ENCODE measurements around the gene RGS13.

Gene RGS13

DNA sequence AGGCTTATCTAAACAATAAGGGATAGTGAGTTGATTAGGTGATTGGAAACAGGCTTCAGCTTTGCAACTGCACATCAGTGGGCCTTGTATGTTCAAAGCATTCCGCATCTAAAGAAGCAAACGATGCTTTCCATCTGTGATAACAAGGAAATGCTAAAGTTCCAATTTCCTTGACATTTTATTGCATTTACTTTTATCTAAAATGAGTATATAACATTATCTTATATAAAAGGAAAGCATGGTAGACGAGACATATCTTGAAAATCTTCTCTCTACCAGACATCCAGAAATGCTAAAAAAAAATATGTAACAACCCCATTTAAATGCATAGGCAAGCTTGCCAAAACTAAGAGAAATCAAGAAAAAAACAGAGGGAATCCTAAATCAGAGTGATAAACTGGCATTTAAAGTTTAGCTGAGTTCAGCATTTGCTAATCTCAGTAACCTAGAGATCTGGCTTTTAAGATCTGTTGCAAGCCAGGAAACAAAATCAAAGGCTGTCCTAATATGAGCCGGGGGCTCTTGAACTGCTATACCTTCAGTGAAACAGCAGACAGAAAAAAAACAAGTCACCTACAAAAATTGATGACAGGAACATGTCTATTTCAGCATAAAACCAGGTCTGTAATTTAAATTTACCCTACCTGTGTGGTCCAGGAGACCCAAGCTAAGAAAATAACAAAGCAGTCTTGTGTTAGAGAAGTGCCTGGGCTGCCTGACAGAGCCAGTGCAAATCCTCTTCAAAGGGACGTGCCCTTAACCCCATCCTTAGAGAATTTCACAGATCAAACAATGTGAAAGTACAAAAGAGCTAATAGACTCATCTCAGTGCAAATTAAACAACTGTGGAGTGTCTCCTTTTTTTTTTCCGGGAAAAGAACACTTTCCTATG is 3.1 kb upstream of the RGS13 start:
- no peak for DNase-seq (ENCODE audit: low spot score)
- Mint-ChIP-seq H3K9me3 (no peaks in the 10 kb centered on the region), H3K4me3 (no peak overlapping the region), H3K36me3 (ENCODE audit: low read depth) (no peaks in the 10 kb centered on the region), H3K27ac (no peak overlapping the region), H3K4me1 (ENCODE audit: low read depth) (no peaks in the 10 kb centered on the region), H3K27me3 (ENCODE audit: low read depth) (peaks cover 12% of the 10 kb centered on the region)

DNA sequence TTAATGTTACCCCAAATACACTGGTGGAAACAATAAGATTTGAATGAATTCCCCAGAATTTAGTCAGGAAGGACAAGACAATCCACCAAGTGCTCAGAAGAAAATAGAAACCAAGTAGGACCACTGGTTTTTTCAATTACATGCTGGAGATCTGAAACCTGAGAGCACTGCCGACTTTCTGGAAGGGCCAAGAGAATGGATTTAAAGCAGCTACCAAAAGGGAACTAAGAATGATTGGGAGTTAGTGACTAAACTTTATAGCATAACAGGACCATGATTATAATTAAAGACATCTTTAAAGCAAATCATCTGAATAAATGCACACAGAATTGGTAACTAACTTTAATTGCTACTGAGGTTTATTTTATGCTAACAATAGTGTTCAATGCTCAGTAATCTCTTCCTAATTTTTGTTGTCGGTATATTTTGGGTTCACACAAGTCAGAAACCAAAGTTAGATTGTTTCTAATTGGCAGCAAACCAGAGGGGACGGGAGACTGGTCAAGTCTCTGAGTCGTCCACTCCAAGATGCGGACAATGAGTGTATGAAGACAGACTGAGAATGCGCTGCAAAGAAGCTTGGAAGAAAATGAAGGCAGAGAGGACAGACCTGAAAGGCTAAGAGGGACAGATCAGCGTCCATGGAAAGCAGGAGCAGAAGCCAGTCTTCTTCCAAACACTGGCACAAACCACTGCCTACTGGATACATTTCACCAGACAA is 2.3 kb upstream of the RGS13 start:
- Mint-ChIP-seq H3K9me3 (no peaks in the 10 kb centered on the region), H3K27me3 (ENCODE audit: low read depth) (peaks cover 12% of the 10 kb centered on the region), H3K27ac (no peak overlapping the region), H3K4me1 (ENCODE audit: low read depth) (no peaks in the 10 kb centered on the region), H3K4me3 (no peak overlapping the region), H3K36me3 (ENCODE audit: low read depth) (no peaks in the 10 kb centered on the region)
- no peak for DNase-seq (ENCODE audit: low spot score)

DNA sequence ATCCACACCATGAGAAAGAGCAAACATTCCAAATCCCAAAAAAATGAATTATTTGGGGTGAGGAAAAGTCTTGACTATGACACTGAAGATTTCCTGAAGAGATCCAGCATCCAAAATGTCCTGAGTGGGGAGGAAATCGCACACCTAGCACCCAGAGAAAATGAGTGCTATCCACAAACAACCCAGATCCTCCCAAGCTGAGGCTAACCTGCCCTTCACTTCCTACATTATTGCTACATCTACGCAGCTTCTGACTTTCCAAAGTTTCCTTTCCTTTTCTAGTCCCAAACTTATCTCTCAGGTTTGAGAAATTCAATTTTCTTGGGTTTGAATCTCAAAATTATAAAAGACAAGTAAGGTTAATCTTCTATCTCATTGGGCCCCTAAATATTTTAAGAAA is 906 bp upstream of the RGS13 start:
- H3K27ac Mint-ChIP-seq: no peak overlapping the region
- H3K9me3 Mint-ChIP-seq: no peaks in the 10 kb centered on the region
- H3K27me3 Mint-ChIP-seq (ENCODE audit: low read depth): peaks cover 12% of the 10 kb centered on the region
- no peak for DNase-seq (ENCODE audit: low spot score)
- no peak overlapping the region for H3K4me3 Mint-ChIP-seq
- no peaks in the 10 kb centered on the region for H3K36me3 Mint-ChIP-seq (ENCODE audit: low read depth)
- H3K4me1 Mint-ChIP-seq (ENCODE audit: low read depth): peaks cover 5% of the 10 kb centered on the region

DNA sequence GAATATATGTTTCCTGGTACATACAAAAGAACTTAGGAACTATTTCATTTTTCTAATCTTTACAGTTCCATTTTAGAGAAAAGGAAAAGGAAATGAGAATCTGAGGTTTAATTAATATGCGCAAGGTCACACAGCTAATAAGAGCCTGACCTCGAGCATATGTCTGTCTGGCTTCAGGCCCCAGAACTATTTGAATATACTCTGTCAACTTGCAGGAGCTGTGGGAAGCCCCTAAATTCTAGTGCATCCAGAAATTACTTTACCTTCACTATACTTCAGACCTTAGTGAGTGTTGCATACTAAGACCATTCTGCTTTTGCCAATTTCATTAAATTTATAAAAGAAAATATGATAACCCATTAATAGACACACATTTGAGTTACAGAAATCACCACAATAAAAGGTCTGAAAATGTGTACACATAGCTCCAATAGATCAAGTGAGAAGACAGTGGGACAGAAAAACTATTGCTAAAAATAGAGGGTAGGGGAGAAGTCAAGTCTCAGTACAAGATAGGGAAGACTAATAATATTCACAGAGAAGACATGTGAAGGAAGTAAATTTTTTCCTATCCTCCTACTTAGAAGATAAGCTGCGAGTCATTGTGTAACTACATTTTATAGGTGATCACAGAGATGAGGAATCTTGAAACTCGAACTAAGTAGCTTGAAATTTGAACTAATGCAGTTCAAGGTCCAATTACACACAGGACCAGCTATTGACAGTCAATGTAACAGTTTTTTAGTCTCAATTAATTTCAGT is 3.8 kb downstream of the RGS13 start:
- DNase-seq (ENCODE audit: low spot score): no peak
- H3K9me3 Mint-ChIP-seq: no peaks in the 10 kb centered on the region
- no peaks in the 10 kb centered on the region for H3K36me3 Mint-ChIP-seq (ENCODE audit: low read depth)
- H3K27ac Mint-ChIP-seq: no peak overlapping the region
- peaks cover 2% of the 10 kb centered on the region for H3K27me3 Mint-ChIP-seq (ENCODE audit: low read depth)
- H3K4me1 Mint-ChIP-seq (ENCODE audit: low read depth): peaks cover 5% of the 10 kb centered on the region
- H3K4me3 Mint-ChIP-seq: no peak overlapping the region

DNA sequence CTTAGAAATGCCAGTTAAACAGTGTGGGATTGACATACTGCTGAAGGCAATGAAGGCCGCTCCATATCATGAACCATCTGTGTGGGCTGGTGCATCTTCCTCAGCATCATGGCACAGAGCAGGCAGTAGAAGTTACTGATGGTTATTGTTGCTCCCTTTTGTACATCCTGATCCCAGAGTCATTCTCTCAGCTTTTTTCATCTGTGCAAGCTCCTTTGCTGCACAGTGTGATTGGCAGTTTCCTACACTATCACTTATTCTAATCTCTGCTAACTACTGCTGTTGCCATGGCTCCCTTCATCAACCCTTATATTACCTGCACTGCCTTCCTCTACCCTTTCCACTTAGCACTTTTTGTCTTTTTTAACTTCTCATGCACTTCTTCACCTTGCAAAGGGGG is 16.2 kb downstream of the RGS13 start:
- Mint-ChIP-seq H3K27me3 (ENCODE audit: low read depth) (no peaks in the 10 kb centered on the region), H3K4me1 (ENCODE audit: low read depth) (no peaks in the 10 kb centered on the region), H3K27ac (no peak overlapping the region), H3K36me3 (ENCODE audit: low read depth) (no peaks in the 10 kb centered on the region), H3K4me3 (no peak overlapping the region), H3K9me3 (no peaks in the 10 kb centered on the region)
- no peak for DNase-seq (ENCODE audit: low spot score)

DNA sequence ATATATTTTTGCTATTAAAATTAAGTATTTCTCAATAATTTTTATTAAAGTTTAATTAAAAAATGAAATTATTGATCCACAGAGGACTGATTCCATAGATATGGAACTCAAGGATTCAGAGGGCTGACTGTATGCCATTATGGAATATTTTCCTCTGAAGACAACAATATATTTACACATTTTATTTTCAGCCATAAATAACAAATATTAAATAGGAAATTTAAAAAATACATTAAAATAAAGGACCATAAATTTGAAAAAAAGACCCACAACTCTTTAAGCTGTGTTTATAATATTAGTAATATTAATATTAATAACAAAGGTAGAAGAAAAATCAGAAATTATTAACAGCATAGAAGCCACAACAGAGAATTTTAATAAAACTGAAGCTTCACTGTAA is 18.2 kb downstream of the RGS13 start:
- Mint-ChIP-seq H3K4me1 (ENCODE audit: low read depth) (no peaks in the 10 kb centered on the region), H3K36me3 (ENCODE audit: low read depth) (no peaks in the 10 kb centered on the region), H3K27ac (no peak overlapping the region), H3K4me3 (no peak overlapping the region), H3K9me3 (no peaks in the 10 kb centered on the region), H3K27me3 (ENCODE audit: low read depth) (no peaks in the 10 kb centered on the region)
- no peak for DNase-seq (ENCODE audit: low spot score)

DNA sequence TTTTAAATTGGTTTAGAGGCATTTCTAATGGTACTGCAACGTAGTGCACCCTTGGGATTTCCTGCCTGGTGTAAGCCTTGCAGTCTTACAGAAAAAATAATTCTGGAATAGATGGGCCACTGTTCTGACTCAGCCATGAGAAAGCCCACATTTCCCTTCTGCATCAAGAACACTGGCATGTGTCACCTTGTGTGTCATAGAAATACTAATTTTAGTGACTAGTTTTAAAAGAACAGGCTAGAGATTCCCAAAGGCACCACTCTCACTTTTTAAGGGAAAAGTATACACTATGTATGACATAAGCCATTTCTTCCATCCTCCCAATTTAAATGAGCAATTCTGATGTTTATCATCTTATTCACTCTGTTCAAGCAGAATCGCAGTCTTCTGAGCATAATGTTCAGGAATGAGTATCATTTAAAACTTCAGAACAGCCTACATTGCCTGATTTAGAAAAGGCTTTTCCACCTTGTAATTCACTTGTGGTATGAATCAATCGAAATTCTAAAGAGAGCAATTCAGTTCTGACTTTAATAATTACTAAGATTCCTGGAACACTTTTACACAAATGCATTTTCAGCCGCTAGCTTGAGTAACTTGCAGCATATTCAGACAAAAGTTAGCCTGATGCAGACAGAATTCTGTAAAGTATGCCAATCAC is 18.8 kb downstream of the RGS13 start:
- no peaks in the 10 kb centered on the region for H3K27me3 Mint-ChIP-seq (ENCODE audit: low read depth)
- H3K4me3 Mint-ChIP-seq: no peak overlapping the region
- no peaks in the 10 kb centered on the region for H3K36me3 Mint-ChIP-seq (ENCODE audit: low read depth)
- no peaks in the 10 kb centered on the region for H3K4me1 Mint-ChIP-seq (ENCODE audit: low read depth)
- no peak for DNase-seq (ENCODE audit: low spot score)
- no peaks in the 10 kb centered on the region for H3K9me3 Mint-ChIP-seq
- no peak overlapping the region for H3K27ac Mint-ChIP-seq

DNA sequence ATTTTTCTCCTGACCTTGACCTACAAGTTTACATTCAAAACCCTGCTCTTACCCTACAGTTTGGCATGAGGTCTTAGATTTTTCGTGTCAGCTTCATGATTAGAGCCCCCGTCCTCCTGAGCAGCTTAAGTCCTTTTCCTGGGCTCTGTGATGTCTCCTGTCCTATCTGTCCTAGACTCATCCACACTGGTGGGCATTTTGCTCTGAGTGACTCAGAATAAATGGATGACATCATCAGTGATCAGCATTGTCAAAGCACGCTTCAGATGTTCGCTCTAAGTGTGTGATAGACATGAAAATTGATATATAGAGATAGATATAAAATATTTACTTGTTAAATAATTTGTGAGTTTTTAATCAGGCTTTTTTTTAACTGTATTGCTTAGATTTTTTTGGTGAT is 21.8 kb downstream of the RGS13 start:
- H3K4me1 Mint-ChIP-seq (ENCODE audit: low read depth): no peaks in the 10 kb centered on the region
- H3K4me3 Mint-ChIP-seq: no peak overlapping the region

DNA sequence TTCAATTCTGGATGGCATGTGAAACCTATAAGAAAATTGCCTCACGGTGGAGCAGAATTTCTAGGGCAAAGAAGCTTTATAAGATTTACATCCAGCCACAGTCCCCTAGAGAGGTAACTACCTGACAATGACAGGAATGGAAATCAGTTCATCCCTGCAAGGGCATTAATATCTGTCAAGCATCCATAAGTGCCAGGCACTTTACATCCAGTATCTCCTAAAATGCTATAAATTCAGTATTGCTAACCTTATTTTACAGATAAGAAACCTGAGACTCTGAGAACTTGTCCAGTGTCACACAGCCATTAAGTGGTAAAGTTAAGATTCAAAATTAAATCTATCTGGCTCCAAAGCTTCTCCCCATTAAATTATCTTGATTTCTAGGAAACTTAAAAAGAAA is 22.3 kb downstream of the RGS13 start:
- no peaks in the 10 kb centered on the region for H3K27me3 Mint-ChIP-seq (ENCODE audit: low read depth)

More for the DNA sequence above, 21.8 kb downstream of the RGS13 start:
- no peaks in the 10 kb centered on the region for H3K9me3 Mint-ChIP-seq
- DNase-seq (ENCODE audit: low spot score): no peak
- H3K27ac Mint-ChIP-seq: no peak overlapping the region
- H3K27me3 Mint-ChIP-seq (ENCODE audit: low read depth): no peaks in the 10 kb centered on the region
- no peaks in the 10 kb centered on the region for H3K36me3 Mint-ChIP-seq (ENCODE audit: low read depth)

DNA sequence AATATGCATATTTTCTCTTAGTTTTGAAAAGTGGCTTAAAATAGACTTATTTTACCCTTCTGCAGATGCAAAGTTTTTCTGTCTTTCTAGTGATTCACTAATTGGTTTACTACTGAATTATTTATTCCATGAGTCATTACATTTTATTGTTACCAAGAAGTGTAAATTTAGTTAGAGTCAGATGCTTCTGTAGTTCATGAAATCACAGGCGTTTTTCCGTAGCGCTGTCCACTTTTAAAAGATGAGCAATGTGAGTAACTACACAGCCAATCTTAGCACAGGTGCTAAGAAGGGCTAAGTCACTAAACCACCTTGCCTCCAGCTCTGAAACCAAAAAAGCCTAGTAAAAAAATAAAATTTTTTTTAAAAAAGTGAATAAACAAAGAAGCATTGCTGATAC is 24.7 kb downstream of the RGS13 start:
- DNase-seq (ENCODE audit: low spot score): no peak
- no peak overlapping the region for H3K27ac Mint-ChIP-seq
- H3K9me3 Mint-ChIP-seq: no peaks in the 10 kb centered on the region
- H3K36me3 Mint-ChIP-seq (ENCODE audit: low read depth): no peaks in the 10 kb centered on the region
- no peaks in the 10 kb centered on the region for H3K27me3 Mint-ChIP-seq (ENCODE audit: low read depth)
- no peaks in the 10 kb centered on the region for H3K4me1 Mint-ChIP-seq (ENCODE audit: low read depth)
- H3K4me3 Mint-ChIP-seq: no peak overlapping the region

More for the DNA sequence above, 22.3 kb downstream of the RGS13 start:
- no peak for DNase-seq (ENCODE audit: low spot score)
- H3K9me3 Mint-ChIP-seq: no peaks in the 10 kb centered on the region
- H3K36me3 Mint-ChIP-seq (ENCODE audit: low read depth): no peaks in the 10 kb centered on the region
- H3K4me1 Mint-ChIP-seq (ENCODE audit: low read depth): no peaks in the 10 kb centered on the region
- no peak overlapping the region for H3K27ac Mint-ChIP-seq
- no peak overlapping the region for H3K4me3 Mint-ChIP-seq

DNA sequence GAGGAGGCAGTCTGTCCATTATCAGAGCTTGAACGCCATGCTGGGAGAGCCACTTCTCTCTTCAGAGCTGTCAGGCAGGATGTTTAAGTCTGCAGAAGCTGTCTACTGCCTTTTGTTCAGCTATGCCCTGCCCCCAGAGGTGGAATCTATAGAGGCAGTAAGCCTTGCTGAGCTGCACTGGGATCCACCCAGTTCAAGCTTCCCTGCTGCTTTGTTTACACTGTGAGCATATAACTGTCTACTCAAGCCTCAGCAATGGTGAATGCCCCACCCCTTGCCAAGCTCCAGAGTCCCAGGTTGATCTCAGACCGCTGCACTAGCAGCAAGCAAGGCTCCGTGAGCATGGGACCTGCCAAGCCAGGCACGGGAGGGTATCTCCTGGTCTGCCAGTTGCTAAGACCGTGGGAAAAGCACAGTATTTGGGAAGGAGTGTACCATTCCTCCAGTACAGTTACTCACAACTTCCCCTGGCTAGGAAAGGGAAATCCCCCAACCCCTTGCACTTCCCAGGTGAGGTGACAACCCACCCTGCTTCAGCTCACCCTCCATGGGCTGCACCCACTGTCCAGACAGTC is 32.5 kb downstream of the RGS13 start:
- no peaks in the 10 kb centered on the region for H3K4me1 Mint-ChIP-seq (ENCODE audit: low read depth)

DNA sequence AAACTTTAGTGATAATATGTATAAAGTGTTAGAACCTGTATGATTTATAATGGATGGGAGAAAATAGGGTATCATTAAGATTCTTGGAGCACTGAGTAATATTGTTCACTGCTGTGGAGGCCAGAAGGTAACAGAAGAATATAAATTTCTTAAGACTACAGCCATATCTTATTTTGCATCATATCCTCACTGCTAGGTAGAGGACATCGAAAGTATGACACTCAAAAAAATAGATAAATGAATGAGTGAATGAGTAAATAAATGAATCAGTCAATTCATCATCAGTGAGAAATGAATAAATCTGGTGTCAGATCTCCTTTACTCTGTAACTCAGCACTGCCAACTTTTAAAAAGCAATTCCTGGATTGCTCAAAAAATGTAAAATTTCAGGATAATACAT is 33.2 kb downstream of the RGS13 start:
- no peaks in the 10 kb centered on the region for H3K27me3 Mint-ChIP-seq (ENCODE audit: low read depth)
- no peak for DNase-seq (ENCODE audit: low spot score)

More for the DNA sequence above, 32.5 kb downstream of the RGS13 start:
- no peaks in the 10 kb centered on the region for H3K9me3 Mint-ChIP-seq
- no peak for DNase-seq (ENCODE audit: low spot score)
- no peak overlapping the region for H3K4me3 Mint-ChIP-seq
- no peaks in the 10 kb centered on the region for H3K27me3 Mint-ChIP-seq (ENCODE audit: low read depth)
- H3K27ac Mint-ChIP-seq: no peak overlapping the region
- no peaks in the 10 kb centered on the region for H3K36me3 Mint-ChIP-seq (ENCODE audit: low read depth)

DNA sequence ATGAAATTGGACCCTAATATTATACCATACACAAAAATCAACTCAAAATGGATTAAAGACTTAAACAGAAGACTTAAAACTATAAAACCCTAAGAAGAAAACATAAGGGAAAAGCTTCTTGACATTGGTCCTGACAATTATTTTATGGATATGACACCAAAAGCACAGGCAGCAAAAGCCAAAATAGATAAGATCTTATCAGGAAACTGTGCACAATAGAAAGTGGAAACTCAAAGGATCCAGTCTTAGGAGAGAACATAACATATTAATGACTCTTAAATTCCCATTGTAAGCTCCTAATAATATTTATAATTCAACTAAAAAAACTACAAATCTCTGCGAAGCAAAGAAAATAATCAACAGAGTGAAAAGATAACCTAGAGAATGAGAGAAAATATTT is 39.8 kb downstream of the RGS13 start:
- Mint-ChIP-seq H3K9me3 (no peaks in the 10 kb centered on the region), H3K4me3 (no peak overlapping the region), H3K27me3 (ENCODE audit: low read depth) (no peaks in the 10 kb centered on the region), H3K4me1 (ENCODE audit: low read depth) (no peaks in the 10 kb centered on the region), H3K36me3 (ENCODE audit: low read depth) (no peaks in the 10 kb centered on the region), H3K27ac (no peak overlapping the region)
- DNase-seq (ENCODE audit: low spot score): no peak

More for the DNA sequence above, 33.2 kb downstream of the RGS13 start:
- no peak overlapping the region for H3K27ac Mint-ChIP-seq
- no peaks in the 10 kb centered on the region for H3K36me3 Mint-ChIP-seq (ENCODE audit: low read depth)
- no peaks in the 10 kb centered on the region for H3K4me1 Mint-ChIP-seq (ENCODE audit: low read depth)
- H3K4me3 Mint-ChIP-seq: no peak overlapping the region
- no peaks in the 10 kb centered on the region for H3K9me3 Mint-ChIP-seq
